K562 (cell line): ENCODE results near the gene NFE2. TPM values are rescaled to one million over a fixed set of nuclear protein-coding genes. Genes with fewer than 3 reads are reported as not detected.

Experiments
- ARHGAP35 ChIP-seq: fragments of 450-650 bp; IDR thresholded peaks from 2 replicates; pipeline ENCODE4 v1.6.1; 2018; ENCODE audit not compliant: partially characterized antibody
- ARID1B ChIP-seq: fragments of 450-650 bp; IDR thresholded peaks from 2 replicates; pipeline ENCODE4 v1.6.1; 2016; ENCODE audit warnings: antibody characterized with exemption, mild to moderate bottlenecking, inconsistent platforms
- CEBPG ChIP-seq, 3 experiments: fragments of 200-800 bp in 1 of 3; sonication (Bioruptor generic) in 1 of 3; sonication (generic) in 1 of 3; formaldehyde crosslinking in 1 of 3; IDR thresholded peaks in 2 of 3; conservative IDR thresholded peaks in 1 of 3; 2 replicates each; pipeline versions ENCODE4 v1.6.1 to v1.8.0; 2016 to 2022; ENCODE audit warnings: missing compliant biosample characterization in 2 of 3, missing genetic modification characterization in 2 of 3, mild to moderate bottlenecking in 1 of 3, missing genetic modification reagents in 1 of 3
- CHD7 ChIP-seq: fragments of 200-600 bp; sonication (generic); IDR thresholded peaks from one replicate; pipeline ENCODE4 v1.6.1; 2012; ENCODE audit warnings: mild to moderate bottlenecking, low read depth, low read length, inconsistent platforms
- DPF2 ChIP-seq: fragments of 450-650 bp; IDR thresholded peaks from 2 replicates; pipeline ENCODE4 v1.6.1; 2016
- ERF ChIP-seq: fragments of 450-650 bp; formaldehyde crosslinking; IDR thresholded peaks from 2 replicates; pipeline ENCODE4 v1.4.0; 2020; ENCODE audit warnings: mild to moderate bottlenecking, mixed read lengths
- ESRRA ChIP-seq: fragments of 450-650 bp; IDR thresholded peaks from 2 replicates; pipeline ENCODE4 v1.6.1; 2014; ENCODE audit warnings: low read depth, mild to moderate bottlenecking, moderate library complexity, borderline replicate concordance
- GTF2F1 ChIP-seq: IDR thresholded peaks from 2 replicates; pipeline ENCODE4 v1.6.1; 2011; ENCODE audit warnings: low read depth, low read length, improper control_type of control experiment
- HMBOX1 ChIP-seq: sonication (generic); IDR thresholded peaks from 2 replicates; pipeline ENCODE4 v1.6.1; 2016
- JUND ChIP-seq, 2 experiments: IDR thresholded peaks; 2 replicates in 1 of 2; 3 replicates in 1 of 2; pipeline ENCODE4 v1.6.1; 2011; ENCODE audit warnings: borderline replicate concordance in 2 of 2, low read depth in 2 of 2, low read length in 2 of 2, improper control_type of control experiment in 1 of 2, missing biosample characterization in 1 of 2, missing genetic modification characterization in 1 of 2, missing genetic modification reagents in 1 of 2
- NRF1 ChIP-seq, 2 experiments: fragments of 450-650 bp; IDR thresholded peaks in 1 of 2; conservative IDR thresholded peaks in 1 of 2; 2 replicates each; pipeline ENCODE4 v1.6.1; 2014; ENCODE audit warnings: mild to moderate bottlenecking in 2 of 2
- PML ChIP-seq: IDR thresholded peaks from 2 replicates; pipeline ENCODE4 v1.6.1; 2012; ENCODE audit warnings: low read length, inconsistent platforms
- POLR2A ChIP-seq: fragments of 450-650 bp; conservative IDR thresholded peaks from 2 replicates; pipeline ENCODE4 v1.6.1; 2016
- POLR2G ChIP-seq: fragments of 200-400 bp; formaldehyde crosslinking; IDR thresholded peaks from 2 replicates; pipeline ENCODE4 v1.6.1; 2017; ENCODE audit warnings: low read depth, mild to moderate bottlenecking, antibody characterized with exemption, low read length, moderate library complexity
- TCF3 ChIP-seq: sonication (generic); formaldehyde crosslinking; IDR thresholded peaks from 2 replicates; pipeline ENCODE4 v1.4.0; 2020; ENCODE audit warnings: mild to moderate bottlenecking, missing genetic modification reagents
- polyA plus RNA-seq, 8 experiments: library from polyadenylated mRNA; depleted of rRNA in 4 of 8; stranded (reverse) in 5 of 8; unstranded in 3 of 8; fragments of >200 nt; fragmentation: Nextera tagmentation in 2 of 8; fragmentation: Illumina TruSeq in 1 of 8; extraction: Ambion mirVana in 2 of 8; extraction: Trizol in 1 of 8; gene quantifications; 2 replicates each; pipeline versions ENCODE4 v1.2.1 to v1.2.3, GENCODE V29; 2011 to 2014; ENCODE audit warnings: inconsistent platforms in 1 of 8, missing spikeins in 1 of 8
- total RNA-seq, 7 experiments: library from RNA; depleted of rRNA in 6 of 7; stranded (reverse); fragments of >200 nt in 6 of 7; fragmentation: Illumina TruSeq in 2 of 7; extraction: Trizol in 2 of 7; gene quantifications; 2 replicates each; pipeline versions ENCODE4 v1.2.1 to v1.2.3, GENCODE V29; 2011 to 2021; ENCODE audit warnings: low replicate concordance in 1 of 7

The NFE2 gene
- total and polyA plus RNA-seq, 9 of the 15 experiments (the other 6 are each of a cell fraction or from before 2014, with no cell fraction given), result 12.3 to 282 (median 208) TPM

- TF ChIP-seq DPF2 (peak; percentile 72; the same call in 1 of the 2 replicates), ARID1B (peak; percentile 71), GTF2F1 (peak; percentile 75; the same call in 1 of the 2 replicates), POLR2A (peak; percentile 64), CEBPG (CRISPR knock-in tag; IDR thresholded peaks at IDR 0.05) (peak; percentile 69), CEBPG (tag; conservative IDR thresholded peaks at IDR 0.05 in 1 of 2, IDR thresholded peaks at IDR 0.05 in 1 of 2) (peak; percentile 35 to 69; a peak in 3 of 4 replicates), JUND (IDR thresholded peaks at IDR 0.05; ENCODE audit: borderline replicate concordance, low read depth, low read length) (peak; percentile 76), JUND (tag; IDR thresholded peaks at IDR 0.05; ENCODE audit: borderline replicate concordance, low read depth, low read length) (peak; percentile 79; the same call in 1 of the 3 replicates), ESRRA (peak; percentile 81), PML (peak; percentile 51; the same call in 1 of the 2 replicates), NRF1 (conservative IDR thresholded peaks at IDR 0.05 in 1 of 2, IDR thresholded peaks at IDR 0.05 in 1 of 2) (peak; percentile 61 to 62), HMBOX1 (peak; percentile 88), POLR2G (peak; percentile 45), ARHGAP35 (no peak), ERF (CRISPR knock-in tag) (no peak), TCF3 (peak; percentile 63), CHD7 (no peak)
Observed at GRCh38 chr12:54306925-54307741, 6.3 kb upstream of the NFE2 start (continued).
